Activated CD8-positive, alpha-beta T cell treated with anti-CD3 and anti-CD28 coated beads for 36 hours (primary cell): ENCODE results near the gene MTIF3. TPM values are rescaled to one million over a fixed set of nuclear protein-coding genes. Genes with fewer than 3 reads are reported as not detected.

Source experiments
- ATAC-seq: fragments of 200-7000 bp; cut with Tn5 transposase; one replicate; pipeline ENCODE4 v1.10.0; 2021; ENCODE audit warnings: mild to moderate bottlenecking, moderate library complexity
- CTCF ChIA-PET: fragments of 350-600 bp; sonication (Branson Sonifier 250); formaldehyde crosslinking; loops from one replicate; lab custom pipeline; 2021; ENCODE audit warnings: antibody characterized with exemption; lab: Charles Lee
- POLR2A ChIA-PET: fragments of 350-600 bp; sonication (Branson Sonifier 250); formaldehyde crosslinking; loops from one replicate; lab custom pipeline; 2021; ENCODE audit warnings: antibody characterized with exemption; lab: Charles Lee
- DNase-seq: peaks from one replicate; pipeline ENCODE4 v3.0.0-alpha.2; 2020
- H3K27ac Mint-ChIP-seq: one replicate; pipeline ENCODE4 v1.8.0; 2021; ENCODE audit warnings: mild to moderate bottlenecking, mixed read lengths
- H3K27me3 Mint-ChIP-seq: one replicate; pipeline ENCODE4 v1.8.0; 2021; ENCODE audit warnings: mixed read lengths
- H3K36me3 Mint-ChIP-seq: one replicate; pipeline ENCODE4 v1.8.0; 2021; ENCODE audit warnings: low read depth, mixed read lengths
- H3K4me1 Mint-ChIP-seq: one replicate; pipeline ENCODE4 v1.8.0; 2021; ENCODE audit warnings: low read depth, mixed read lengths
- H3K4me3 Mint-ChIP-seq: one replicate; pipeline ENCODE4 v1.8.0; 2021; ENCODE audit warnings: mild to moderate bottlenecking, moderate library complexity, mixed read lengths
- H3K9me3 Mint-ChIP-seq: one replicate; pipeline ENCODE4 v1.8.0; 2021; ENCODE audit warnings: mixed read lengths
- CTCF ChIP-seq: fragments of 200-600 bp; IDR thresholded peaks from one replicate; pipeline ENCODE4 v1.8.0; 2022; ENCODE audit warnings: antibody characterized with exemption, mild to moderate bottlenecking
- intact Hi-C: fragments of 100-400 bp; cut with micrococcal nuclease; formaldehyde crosslinking; loops from one replicate; pipeline ENCODE4 v1.10.0; 2022
- total RNA-seq, 2 experiments: library from RNA; stranded (reverse); gene quantifications; one replicate each; pipeline ENCODE4 v1.2.3, GENCODE V29; 2021

Gene MTIF3
- total RNA-seq, 2 experiments from 2014 or later: 28.0 to 29.6 TPM

GRCh38 chr13:27388241-27388640, 62.1 kb downstream of the MTIF3 start:
- Mint-ChIP-seq H3K4me3 (no peak overlapping the region), H3K4me1 (no peaks in the 10 kb centered on the region), H3K9me3 (no peaks in the 10 kb centered on the region), H3K27me3 (no peaks in the 10 kb centered on the region), H3K36me3 (no peaks in the 10 kb centered on the region), H3K27ac (no peak overlapping the region)
- no peak for ATAC-seq
- ChIA-PET POLR2A (no interaction called here), CTCF (interaction anchor here (0.8 to 1.4 kb wide), 4 partner anchors 10 to 437 kb away, joined by 3 to 6 read pairs (median 3); no protein-coding TSS in a partner anchor)
- intact Hi-C loops: no loop called here
- no peak for DNase-seq
- TF ChIP-seq CTCF: no peak

Other genes with a start within 250 kb of the MTIF3 start
- gene RPL21, start 199.0 kb downstream of the MTIF3 start, total RNA-seq: 1,000 to 10,000 TPM; 1,401 to 1,445 TPM
- 1 to 10 TPM; 2.7 to 3.1 TPM for gene RASL11A, start 179.7 kb downstream of the MTIF3 start, total RNA-seq
- 100 to 1,000 TPM; 278 to 282 TPM for gene GTF3A, start 25.9 kb downstream of the MTIF3 start, total RNA-seq
- 1 to 10 TPM; 4.5 to 4.6 TPM for gene LNX2, start 170.0 kb upstream of the MTIF3 start, total RNA-seq
- gene POLR1D, start 171.3 kb upstream of the MTIF3 start, total RNA-seq: 100 to 1,000 TPM; 191 to 198 TPM